Left forelimb (tissue), 1 donor: ENCODE data around the gene PGD.
"Not testable (repeated sequence)": the region's sequence is repeated elsewhere in the genome, so short reads cannot be mapped to it uniquely, and the experiment has no call there.

Experiments used
- DNase-seq: peaks from one replicate; pipeline ENCODE4 v3.0.0-alpha.2; 2018; ENCODE audit warnings: low spot score

The PGD gene

GRCh38 chr1:10398734-10399443 lies at the start of gene PGD:
PGD (plus strand) TSS chr1:10399064; CDS start chr1:10399118, 54 bp downstream.
- peak; percentile 98 for DNase-seq

GRCh38 chr1:10353282-10353681 lies 45.6 kb upstream of the PGD start:
- no peak for DNase-seq

DNA sequence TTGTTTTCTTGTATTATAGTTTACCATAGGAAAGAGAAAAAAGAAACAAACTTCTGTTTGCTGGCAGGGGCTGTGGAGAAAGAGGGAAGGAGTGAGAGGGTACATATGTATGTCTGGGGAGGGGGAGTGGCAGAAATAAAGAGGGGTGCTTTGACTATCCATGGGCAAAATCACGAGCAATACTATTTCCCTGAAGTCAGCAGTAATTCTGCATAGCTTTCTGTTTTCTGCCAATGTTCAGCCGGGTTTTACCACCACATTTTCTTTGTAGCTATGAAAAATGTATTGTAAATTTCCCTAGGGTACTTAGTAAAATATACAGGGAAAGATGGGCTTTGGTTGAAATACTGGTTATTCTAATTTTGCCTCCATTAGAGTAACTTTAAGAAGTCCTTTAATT lies 45.2 kb upstream of the PGD start:
- DNase-seq: no peak

GRCh38 chr1:10360045-10360444 lies 38.8 kb upstream of the PGD start:
- DNase-seq: no peak

DNA sequence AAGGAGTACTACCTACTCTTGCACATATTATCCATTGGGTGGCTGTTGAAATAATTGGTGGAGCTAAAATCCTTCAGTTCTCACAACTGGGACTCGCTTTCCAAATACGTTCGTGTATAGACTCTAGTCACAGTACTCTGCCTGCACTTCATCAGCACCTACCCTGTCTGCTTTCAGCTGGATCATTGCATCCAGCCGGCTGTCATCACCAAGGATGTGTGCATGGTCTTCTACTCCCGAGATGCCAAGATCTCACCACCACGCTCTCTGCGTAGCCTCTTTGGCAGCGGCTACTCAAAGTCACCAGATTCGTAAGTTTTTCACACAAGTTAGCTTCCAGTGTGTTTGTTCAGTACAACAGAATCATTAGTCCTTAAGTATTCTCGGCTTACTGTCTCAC lies 37.3 kb upstream of the PGD start:
- no peak for DNase-seq

GRCh38 chr1:10368194-10368593 lies 30.7 kb upstream of the PGD start:
- no peak for DNase-seq

- DNase-seq: no peak
Observed at GRCh38 chr1:10374442-10374860, 24.4 kb upstream of the PGD start.

DNA sequence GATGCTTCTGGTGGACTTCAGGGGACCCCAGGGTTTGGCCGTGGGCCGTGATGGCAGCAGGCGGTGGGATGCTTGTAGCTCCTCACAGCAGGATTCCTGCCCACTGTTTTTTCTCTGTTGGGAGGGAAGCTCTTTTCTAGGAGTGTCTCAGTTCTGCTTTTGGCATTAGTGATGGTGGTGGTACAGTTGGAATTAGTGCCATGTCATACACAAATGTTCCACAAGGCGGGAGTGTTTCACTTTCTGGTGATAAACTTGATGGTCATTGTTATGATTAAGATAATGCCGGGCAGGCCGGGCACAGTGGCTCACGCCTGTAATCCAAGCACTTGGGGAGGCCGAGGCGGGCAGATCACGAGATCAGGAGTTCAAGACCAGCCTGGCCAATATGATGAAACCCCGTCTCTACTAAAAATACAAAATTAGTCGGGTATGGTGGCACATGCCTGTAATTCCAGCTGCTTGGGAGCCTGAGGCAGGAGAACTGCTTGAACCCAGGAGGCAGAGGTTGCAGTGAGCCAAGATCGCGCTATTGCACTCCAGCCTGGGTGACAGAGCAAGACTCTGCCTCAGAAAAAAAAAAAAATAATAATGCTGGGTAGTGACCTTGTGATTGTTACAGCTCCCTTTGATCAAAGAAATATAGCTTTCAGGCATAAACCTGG lies 21.4 kb upstream of the PGD start:
- not testable (repeated sequence) for DNase-seq

GRCh38 chr1:10378081-10378841 lies 20.6 kb upstream of the PGD start:
- DNase-seq: peak; percentile 73

DNA sequence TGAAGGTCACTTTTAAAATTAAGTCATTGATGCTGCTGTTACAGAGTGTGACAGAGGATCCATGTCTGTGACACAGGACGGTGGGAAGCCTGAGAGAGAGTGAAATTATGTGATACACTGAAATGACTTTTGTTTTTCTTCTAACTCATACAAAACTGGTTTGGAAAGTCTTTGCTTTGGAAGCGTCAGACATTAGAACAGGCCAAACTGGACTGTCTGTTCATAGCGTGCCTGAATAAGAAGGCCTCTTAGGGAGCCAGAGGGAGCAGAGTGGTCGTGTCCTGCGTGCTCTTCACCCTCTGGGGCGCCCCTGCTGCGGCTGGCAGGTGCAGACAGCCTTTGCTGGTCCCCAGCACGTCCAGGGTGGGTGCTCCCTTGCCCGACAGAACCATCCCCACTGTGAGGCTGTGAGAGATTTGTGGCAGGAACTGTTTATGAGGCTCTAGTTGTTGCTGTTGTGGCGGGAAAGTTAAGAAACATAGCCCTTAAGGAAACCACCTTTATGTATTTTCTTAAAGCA lies 19.7 kb upstream of the PGD start:
- no peak for DNase-seq

DNA sequence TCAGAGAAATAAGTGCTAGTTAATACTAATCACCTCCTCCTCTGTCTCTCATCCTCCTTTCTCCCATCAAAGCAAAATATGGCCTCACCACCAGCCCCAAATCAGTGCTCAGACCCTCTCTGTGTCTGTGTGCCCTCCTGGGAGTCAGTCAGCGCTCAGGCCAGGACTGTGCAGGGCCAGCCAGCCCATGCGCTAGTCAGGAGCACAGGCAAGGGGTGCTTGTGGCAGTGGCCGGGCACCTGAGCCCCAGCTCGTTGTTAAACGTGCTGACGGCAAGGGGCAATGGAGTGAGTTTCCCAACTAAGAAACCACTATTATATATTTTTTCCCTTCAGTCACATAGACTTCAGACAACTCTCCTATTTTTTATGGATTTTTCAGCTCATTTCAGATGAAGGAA lies 19.2 kb upstream of the PGD start:
- DNase-seq: no peak

- DNase-seq: no peak
Observed at GRCh38 chr1:10380594-10381275, 18.1 kb upstream of the PGD start.

DNA sequence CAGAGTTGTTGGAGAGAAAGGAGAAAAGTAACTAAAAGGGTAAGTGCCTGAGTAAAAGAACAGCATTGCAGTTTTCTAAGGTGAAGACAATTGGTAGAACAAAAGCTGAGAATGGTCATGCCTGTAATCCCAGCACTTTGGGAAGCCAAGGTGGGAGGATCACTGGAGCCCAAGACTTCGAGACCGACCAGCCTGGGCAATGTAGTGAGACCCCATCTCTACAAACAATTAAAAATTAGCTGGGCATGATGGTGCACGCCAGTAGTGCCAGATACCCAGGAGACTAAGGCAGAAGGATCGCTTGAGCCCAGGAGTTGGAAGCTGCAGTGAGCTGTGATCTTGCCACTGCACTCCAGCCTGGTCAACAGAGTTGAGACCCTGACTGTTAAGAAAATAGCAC lies 15.2 kb upstream of the PGD start:
- DNase-seq: no peak

GRCh38 chr1:10384219-10384618 lies 14.6 kb upstream of the PGD start:
- no peak for DNase-seq

DNA sequence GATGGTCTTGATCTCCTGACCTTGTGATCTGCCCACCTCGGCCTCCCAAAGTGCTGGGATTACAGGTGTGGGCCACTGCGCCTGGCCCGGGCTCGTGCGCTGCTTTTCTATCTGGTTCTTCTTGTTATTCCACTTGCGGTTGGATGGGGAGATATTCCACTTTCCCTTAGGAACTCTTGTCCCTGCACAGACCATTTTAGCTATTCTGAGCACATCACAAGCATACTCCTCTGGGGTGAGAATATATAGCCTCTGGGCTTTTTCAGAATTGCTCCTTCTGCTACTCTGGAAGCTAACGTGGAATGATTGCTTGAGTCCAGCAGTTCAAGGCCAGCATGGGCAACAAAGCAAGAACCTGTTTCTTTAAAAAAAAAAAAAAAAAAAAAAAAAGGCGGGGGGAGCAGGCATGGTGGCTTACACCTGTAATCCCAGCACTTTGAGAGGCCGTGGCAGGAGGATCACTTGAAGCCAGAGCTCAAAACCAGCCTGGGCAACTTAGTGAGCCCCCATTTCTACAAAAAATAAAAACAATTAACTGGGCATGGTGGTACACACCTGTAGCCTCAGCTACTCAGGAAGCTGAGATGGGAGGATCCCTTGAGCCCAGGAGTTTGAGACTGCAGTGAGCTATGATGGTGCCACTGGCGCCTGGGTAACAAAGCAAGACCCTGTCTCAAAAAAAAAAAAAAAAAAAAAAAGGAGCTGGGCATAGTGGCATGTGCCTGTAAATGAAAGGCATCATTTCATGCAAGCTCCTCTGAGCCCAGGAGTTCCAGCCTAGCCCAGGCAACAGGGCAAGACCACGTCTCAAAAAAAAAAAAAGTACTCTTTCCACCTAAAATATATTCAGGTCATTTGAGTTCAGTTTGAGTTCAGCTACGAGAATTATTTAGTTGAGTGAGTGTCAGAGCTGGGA lies 11.8 kb upstream of the PGD start:
- DNase-seq: no peak

- DNase-seq: peak; percentile 80
Observed at GRCh38 chr1:10387677-10388386, 11.0 kb upstream of the PGD start.

DNA sequence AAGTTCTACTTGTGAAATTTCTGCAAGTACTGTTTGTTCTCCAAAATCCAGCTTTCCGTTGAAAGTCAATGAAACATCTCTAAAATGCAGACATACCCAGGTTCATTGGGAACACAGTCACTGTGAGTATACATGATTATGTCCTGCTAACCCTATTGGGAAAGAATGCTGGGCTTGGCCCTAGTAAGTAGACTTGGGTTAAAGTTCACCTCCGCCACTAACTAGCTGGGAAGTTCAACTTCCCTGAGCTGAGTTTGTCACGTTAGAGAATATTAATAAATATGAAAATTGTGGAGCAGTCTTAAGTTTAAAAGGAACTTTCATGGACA lies 10.5 kb upstream of the PGD start:
- DNase-seq: no peak

DNA sequence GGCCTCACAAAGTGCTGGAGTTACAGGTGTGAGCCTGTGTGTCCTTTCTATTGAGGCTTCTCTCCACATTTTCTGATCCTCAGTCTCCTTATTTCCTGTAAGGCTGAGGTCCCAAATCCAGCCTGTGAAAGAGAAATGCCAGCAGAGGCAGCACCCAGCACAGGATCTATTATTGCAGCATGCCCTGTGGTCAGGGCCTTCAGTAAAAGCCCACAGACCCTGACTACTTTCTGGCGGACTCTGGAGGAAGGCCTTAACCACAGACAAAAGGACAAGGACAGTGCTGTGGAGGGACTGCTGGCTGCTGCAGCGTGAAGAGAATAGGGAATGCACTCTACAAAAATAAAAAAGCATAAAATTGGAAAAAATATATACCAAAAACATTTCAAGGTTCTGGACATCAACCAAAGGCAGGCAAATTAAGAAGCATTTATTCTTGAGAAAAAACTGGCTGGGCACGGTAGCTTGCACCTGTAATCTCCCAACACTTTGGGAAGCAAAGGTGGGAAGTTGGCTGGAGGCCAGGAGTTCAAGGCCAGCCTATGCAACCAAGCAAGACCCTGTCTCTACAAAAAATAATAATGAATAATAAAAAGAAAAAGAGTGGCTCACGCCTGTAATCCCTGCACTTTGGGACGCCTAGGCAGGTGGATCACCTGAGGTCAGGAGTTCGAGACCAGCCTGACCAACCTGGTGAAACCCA lies 9.4 kb upstream of the PGD start:
- no peak for DNase-seq

GRCh38 chr1:10396870-10397269 lies 2.0 kb upstream of the PGD start:
- DNase-seq: no peak

GRCh38 chr1:10398278-10398733 lies 558 bp upstream of the PGD start:
- DNase-seq: no peak
